ENCODE measurements around the gene RSPRY1.
A peak's percentile ranks its signal among the peaks of the same experiment; 100 is the strongest.

Gene RSPRY1

DNA sequence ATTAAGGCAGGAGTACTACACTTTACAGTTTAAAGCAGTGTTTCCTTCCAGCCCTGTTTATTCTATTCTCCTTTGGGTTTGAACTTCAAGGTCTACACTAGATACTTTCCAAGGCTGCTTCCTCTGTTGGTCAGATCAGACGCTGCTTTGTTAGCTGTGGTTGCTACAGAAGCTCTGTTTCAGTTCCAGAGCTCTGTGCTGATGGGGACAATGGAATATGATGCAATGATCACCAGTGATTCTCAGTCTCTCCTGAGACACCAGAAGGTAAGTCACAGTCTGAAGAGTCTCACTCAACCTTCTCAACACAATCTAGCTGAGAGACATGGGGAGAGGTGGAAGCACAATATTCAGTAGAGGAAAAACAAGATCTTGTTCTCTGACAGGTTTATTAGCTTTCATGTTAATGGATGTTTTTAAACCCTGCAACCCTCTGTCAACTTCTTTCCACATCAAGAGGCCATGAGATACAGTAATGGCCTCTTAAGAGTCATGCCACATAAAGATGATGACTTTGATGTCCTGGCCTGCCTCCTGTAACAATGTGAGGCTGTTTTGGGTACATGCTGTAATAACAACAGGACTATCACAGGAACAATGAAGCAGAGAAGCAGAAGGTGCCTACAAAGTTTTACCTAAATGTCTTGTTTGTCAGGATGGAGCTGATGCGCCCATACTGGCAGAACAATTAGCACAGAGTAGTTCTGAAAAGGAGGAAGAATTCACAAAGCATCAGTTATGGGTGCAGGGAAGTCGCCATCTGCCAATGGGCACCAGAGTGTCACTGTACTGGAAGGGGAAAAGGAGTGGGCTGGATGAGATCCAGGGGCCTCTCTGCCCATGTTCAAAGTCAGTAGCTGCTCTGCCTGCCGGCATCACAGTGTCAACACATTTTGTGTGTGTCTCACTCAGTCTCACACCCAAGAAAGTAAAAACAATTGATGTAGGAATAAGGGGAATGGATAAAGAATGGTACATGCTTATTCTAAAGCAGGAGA, 33.7 kb upstream of the RSPRY1 start:
- no peak for DNase-seq

DNA sequence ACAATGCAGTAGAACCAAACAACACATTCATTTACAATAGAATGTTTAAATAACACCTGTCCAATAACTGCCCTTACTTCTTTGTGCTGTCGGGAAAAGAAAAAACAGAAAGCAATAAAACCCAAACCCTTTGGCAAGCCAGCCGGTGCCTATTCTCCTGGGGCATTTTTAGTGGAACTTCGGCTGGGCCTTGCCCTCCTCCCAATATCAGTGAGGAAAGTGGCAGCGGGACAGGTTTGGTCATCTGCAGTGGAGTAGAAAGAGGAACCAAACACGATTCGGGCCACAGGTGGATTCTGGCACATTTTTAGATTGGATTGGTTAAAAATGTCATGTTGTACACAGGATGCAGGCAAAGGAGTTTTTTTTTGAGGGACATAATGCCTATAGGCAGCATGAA, 32.3 kb upstream of the RSPRY1 start:
- no peak for DNase-seq

DNA sequence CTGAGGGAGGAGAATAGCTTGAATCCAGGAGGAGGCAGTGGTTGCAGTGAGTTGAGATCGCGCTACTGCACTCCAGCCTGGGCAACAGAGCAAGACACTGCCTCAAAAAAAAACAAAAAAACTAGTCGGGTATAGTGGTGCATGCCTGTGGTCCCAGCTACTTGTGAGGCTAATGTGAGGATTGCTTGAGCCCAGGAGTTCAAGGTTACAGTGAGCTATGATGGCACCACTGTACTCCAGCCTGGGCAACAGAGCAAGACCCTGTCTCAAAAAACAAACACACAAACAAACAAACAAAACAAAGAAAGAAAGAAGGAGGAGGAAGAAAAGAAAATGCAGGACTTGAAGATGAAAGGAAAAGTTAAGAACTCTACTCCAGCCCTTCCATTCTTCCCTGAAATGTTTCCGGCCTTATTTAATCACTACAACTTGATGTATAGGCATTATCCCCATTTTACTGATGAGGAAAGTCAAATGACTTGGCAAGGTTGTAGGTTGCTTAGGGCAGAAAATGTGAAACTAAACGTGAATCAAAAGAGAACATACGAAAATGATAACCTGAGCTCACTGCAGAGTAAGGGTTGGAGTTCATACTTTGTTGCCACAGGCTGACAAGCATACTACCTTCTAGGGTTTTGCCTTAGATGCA, 30.3 kb upstream of the RSPRY1 start:
- no peak for DNase-seq

DNA sequence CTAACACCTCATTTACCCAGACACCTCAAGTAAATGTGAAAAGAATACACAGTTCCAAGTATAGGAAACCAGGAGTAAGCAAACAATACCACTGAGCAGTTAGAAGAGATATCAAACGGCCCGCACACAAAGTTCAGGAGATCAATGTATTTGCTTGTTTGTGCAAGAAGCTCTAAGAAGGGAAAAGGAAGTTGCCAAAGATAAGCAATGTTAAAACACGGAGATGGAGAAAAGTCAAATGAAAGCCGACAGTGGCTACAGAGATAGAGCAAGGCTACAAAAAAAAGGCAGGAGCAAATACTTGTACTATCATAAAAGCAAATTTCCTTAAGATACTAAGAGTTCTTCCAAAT, 29.8 kb upstream of the RSPRY1 start:
- DNase-seq: no peak

DNA sequence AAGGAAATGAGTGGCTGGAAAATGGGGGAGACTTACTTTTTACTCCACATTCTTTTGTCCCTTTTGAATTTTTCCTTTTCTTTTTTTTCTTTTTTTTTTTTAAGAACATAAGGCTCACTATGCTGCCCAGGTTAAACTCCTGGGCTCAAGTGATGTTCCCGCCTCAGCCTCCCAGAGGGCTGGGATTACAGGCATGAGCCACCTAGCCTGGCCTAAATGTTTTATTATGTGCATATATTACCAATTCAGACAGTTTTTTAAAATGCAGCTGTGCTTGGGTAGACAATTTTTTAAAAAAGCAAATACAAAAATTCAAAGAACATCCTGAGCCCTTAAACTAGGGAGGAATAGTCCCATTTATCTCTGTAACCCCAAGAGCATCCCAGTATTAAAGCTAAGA, 28.6 kb upstream of the RSPRY1 start:
- no peak for DNase-seq

DNA sequence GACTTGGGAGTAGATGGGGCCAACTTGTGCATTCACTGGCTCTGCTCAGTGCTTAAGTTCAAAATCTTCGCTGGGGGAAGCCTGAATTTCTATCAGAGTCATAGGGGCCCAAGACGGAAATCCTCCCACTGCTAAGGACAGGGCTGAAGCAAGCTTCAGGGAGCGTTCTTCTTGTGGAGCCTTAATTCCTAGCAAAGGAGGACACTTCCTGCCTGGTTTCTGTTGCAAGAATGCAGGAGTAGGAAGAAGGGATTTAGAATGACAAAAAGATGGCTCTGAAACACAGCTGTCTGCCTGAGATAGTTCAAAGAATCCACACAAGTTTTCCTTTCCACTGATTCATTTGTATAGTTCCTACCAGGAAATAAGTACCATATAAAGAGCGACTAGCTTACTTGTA, 26.7 kb upstream of the RSPRY1 start:
- DNase-seq: no peak

DNA sequence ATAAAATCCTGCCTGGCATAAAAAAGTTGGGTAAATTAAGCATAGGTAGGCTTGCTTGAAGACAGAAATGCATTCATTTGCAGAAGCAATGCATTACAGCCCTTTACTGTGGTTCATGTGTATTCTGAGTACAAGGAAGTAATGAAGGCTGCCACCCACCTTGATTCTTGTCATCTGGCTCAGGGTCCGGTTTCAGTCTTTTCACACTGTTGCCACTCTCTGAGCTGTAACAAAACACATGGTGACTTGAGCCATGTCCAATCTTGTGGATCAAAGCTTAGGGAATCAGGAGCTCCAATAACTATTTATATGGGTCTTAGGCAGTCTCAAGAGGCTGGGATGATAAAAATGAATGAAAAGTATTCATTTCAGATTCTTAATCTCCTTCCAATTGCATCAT, 22.3 kb upstream of the RSPRY1 start:
- DNase-seq: no peak

DNA sequence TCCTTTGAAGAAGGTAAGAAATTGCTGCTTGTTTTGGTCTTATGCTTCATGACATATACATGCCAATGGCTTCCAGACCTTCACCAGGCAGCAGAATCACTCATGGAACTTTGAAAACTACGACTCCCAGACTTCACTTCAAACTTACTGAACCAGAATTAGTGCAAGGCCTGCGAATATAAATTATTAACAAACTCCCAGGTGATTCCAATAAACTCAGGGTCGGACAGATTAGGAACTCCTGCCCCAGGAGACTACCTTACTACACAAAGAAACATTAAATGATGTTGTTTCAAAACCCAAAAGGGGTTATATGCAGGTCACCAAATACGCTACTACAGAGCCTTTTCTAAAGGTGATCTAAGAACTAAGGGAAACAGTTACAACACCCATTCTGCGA, 20.6 kb upstream of the RSPRY1 start:
- DNase-seq: no peak

DNA sequence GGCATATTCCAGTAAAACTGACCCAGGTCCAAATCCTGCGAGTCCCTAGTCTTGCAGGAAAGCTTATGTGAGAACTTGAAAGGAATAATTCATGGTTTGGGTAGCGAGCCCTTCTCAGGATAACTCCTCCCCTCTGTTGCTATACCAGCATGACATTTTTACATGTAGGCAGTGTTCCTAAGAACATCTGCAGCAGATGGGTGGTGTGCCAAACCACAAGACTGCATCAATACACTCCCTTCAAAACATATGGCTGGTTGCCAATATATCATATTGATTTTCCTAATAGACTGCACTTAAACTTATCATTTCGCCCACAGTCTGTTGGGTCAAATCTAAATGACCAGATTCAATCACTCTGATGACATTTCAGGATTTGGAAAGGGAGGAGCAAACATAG, 20.2 kb upstream of the RSPRY1 start:
- no peak for DNase-seq

DNA sequence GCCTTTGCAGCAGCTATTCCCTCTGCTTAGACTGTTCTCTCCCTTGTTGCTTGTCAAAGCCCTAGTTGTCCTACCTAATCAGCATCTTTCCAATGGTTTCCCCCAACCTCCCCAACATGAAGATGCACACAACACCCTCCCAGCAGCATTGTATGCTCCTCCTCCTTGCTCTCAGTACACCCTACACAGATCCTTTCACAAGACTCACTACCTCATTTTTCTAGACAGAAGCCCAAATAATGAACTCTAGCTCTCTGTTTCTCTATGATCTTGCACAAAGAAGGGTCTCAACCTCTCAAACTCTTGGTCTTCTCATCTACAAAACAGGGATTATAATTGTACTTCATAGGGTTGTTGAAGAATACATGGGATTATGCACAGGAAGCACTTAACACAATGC, 19.7 kb upstream of the RSPRY1 start:
- DNase-seq: no peak

DNA sequence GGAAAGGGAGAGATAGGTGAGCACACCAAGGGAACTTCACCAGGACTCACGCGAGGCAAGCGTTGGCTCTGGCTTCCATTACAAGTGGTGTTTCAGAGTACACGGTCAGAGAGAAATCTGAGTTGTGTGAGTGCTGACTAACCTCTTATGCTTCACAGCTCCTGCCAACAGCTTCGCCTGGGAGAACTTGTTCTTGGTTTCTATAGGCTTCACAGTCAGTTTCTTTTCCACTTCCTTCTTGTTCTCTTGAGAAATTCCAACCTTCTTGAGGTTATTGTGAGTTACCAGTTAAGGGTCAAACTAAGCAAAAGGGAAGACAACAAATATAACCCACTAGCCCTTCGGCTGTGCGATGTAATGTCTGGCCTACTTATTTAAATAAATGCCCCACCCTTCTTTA, 19.2 kb upstream of the RSPRY1 start:
- DNase-seq: no peak

DNA sequence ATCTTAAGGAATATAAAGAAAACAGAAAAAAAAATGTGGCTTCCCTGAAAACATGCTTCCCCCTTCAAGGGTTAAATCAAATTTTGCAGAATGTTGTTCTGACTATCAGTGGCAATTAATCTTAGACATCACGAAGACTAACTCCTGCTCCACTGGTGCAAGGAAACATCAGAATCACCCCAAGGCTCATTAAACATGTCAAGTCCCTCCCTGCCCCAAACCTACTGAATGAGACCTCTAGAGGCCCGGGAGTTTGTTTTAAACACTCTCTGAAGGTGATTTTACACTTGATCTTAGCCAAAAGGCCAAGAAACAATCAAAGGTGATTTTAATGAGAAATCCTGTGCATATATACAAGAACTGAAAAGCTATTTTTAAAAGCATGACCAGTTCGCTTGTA, 18.6 kb upstream of the RSPRY1 start:
- DNase-seq: no peak

DNA sequence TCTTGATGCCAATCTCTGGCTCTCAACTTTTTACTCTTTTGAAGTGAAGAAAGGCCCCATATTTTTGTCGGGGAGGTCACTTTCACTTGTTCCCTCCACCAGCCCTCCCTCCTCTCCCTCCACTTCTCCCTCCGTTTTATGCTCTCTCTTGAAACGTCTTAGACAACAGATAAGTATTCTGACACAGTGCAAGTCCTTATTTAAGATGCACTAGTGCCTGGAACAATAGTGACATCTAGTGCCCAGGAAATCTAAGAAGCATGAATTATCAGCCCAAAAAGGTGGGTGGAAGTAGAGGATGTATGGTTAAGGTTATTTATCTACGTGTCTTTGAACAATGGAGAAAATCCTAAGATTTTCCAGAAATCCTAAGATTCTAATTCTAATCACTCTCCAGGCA, 18.2 kb upstream of the RSPRY1 start:
- DNase-seq: no peak

DNA sequence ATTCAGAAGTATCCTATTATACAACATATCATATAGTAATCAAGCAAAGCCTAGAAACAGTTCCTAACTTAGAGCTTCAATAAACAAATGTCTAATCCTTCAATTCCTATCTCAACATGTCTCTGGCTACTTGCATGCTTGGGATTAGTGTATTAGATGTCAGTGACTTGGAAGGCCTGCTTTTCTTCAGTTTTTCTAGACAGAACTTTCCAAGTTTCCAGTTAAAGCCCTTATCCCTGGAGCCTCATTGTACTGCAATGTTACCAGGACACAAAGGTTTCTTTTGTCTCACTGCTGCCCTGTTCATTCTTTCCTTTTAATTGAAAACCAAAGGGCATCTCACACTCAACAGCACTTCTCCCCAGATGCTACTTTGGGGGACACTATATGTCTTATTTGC, 16.8 kb upstream of the RSPRY1 start:
- DNase-seq: no peak

DNA sequence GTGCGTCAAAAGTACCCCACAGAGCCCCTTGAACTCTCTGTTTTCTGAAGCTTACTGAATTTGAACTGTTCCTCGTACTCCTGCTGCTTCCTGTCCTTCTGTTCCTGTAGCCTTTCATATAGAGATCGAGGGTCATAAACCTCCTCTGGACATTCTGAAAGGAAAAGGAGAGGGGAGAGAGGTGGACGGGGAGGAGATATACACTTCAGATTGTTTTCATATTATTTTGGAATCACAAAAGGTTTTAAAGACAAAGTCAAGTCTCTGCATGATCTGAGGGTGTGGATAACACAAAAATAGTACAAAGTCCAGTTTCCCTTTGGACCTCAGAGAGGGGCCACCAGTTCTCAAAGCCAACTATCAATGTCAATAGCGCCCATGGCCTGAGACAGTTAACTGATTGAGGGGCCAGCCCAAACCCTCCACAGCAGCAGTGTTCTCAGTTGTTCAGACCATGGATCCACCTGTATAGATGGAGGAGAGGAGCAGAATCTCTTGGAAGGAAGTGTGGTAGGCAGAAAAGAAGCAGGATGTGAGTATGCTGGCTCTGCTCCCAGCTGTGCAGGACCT, 13.3 kb upstream of the RSPRY1 start:
- DNase-seq: no peak

DNA sequence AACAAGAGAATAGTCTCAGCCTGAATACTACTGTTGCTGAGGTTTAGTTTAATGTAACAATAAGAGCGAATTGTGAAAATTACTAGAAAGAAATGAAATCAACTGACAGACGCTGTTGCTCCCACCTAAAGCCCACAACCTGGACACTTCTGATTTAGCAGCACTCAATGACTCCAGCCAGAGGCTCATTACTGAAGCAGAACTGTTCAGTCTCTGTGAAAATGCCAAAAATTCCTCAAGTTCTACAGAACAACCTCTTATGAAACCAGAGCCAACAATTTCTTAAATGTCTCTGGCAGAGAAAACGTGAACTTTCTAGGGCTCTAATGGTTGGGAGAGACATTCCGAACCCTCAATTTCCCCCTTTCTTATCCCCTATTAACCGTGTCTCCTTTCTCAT, 10.2 kb upstream of the RSPRY1 start:
- DNase-seq: no peak

DNA sequence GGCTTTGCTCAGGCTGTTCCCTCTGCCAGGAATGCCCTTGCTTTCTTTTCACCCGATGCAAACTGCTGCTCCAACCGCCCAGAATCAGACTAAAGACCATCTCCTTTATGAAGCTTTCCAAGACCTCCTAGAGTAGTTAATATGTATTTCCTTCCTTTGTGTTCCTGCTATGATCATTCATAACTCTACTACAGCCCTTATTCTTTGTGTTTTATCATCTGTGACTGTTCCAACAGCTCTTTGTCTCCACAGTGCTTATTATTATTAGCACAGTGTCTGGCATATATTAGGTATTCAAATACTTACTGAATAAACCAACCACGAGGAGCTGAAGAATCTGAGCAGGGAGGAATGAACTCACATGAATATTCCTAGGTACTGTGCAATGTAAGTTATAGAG, 7.9 kb upstream of the RSPRY1 start:
- DNase-seq: no peak

DNA sequence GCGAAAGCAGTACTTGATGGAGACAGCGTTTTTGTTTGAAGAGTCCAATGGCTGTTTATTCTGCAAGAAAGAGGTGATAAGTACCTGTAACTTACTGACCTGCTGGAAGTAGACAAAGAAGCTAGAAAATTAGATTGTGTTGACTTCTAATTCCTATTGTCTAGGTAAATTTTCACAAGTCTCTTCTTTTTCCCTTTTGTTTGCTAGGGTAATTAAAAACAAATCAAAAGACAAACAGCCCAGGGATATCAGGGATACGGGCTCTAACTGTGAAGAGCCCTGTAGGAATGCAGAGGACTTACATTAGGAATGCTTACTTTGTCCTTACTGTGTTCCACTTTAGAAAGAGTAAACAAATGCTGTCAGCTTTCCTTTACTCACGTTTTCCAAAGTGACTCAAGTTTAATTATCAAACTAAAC, 7.3 kb upstream of the RSPRY1 start:
- DNase-seq: no peak

DNA sequence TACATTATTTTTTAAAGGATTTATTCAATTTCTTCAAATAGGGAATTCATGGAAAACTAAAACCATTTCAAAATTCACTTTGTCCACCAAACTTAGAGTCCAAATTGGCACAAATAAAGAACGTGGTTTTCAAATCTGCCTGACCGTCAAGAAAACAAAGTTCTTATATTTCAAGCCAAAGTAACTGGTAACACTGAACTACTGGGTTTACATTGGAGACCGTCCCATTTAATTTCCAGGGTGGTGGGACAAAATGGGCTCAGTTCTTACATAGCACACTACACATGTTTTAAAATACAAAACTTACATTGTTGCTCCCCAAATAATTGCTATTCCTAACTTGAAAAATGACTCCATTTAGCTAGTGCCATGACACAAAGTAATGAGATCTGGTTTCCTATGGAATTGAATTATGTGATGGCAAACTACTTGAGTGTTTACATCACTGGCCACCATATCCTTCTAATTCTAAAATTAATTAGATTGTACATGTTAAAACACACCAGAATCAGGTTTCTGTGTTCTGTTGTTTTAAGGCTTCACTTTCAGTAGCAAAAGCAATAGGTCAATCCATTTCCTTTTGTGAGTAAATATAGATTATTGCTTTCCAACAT, 6.8 kb upstream of the RSPRY1 start:
- no peak for DNase-seq

DNA sequence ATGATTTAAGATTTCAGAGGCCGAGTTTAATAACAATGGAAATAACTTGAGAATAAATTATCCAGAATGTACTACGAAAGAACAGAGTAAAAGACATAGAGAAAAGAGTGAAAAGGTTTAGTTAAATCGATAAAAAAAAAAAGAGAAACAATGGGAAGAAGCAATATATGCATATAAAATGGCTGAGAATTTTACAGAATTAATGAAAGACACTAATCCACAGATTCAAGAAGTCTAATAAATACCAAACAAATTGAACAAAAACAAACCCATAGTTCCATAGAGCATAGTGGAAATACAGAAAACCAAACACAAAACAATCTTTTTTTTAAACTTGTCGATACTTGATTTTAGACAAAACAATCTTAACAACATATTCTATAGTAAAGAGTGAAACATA, 2.0 kb upstream of the RSPRY1 start:
- no peak for DNase-seq

DNA sequence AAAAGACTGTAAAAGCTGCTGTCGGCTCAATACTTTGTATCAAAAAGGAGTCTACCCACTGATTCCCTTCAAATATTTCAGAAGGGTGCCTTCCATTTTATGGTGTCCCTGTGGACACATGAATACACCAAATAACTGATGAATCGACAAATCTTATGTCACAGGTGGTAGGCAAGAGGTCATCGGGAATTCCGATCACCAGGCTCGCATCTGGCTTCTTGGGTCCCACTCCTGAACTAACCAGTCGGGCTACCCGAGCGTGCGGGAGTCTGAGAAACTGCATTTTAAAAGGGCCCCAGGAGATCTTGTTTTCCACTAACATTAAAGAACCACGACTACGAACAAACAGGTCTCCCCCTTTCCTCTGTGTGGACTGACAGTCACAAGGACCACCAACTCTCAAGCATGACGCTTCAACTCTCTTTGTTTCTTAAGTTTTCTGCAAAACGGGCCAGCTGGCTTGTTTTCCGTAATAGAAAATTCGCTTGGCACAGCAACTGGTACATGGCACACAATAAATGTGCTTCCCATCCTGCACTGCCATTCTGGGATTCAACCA, 1.2 kb upstream of the RSPRY1 start:
- DNase-seq: no peak

DNA sequence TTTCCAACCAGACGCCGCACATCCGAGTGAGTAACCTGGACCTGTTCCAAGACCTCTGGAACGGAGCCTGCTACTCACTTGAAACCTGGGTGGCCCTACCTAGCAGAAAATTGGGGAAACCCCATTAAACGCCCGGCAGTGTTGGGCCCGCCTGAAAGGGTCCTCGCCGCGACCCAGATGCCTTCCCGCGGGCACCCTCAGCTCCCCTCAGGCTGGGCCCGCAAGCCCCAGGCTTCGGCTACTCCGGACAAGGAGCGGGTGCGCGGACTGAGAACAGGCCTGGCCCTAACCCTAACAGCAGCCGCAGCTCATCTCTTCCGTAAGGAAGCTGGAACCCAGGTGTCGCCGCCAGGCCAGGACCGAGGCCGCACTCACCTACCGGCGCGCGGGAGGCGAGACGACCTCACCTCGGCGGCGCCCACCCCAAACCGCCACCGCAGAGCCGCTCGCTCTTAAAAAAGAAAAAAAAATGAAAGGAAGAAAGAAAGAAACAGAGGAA, 634 bp upstream of the RSPRY1 start:
- DNase-seq: peak; percentile 35
